Smooth muscle cell (in vitro differentiated cells): Measurements from ENCODE around the gene TST. TPM values are rescaled to one million over a fixed set of nuclear protein-coding genes. Genes with fewer than 3 reads are reported as not detected.

Experiments
- DNase-seq: peaks from one replicate; lab custom pipeline; 2025; ENCODE audit not compliant: unreplicated experiment; lab: John Stamatoyannopoulos, UW
- H2AFZ ChIP-seq: fragments of 200-600 bp; sonication (generic); 2 replicates; pipeline ENCODE4 v1.6.0; 2016; ENCODE audit warnings: antibody characterized with exemption, low read depth, mild to moderate bottlenecking
- H3F3A ChIP-seq: fragments of 200-600 bp; sonication (generic); 2 replicates; pipeline ENCODE4 v1.6.0; 2017; ENCODE audit warnings: antibody characterized with exemption, low read depth
- H3K27ac ChIP-seq: fragments of 200-600 bp; sonication (generic); 2 replicates; pipeline ENCODE4 v1.5.1; 2016; ENCODE audit warnings: low read depth, mild to moderate bottlenecking
- H3K27me3 ChIP-seq: fragments of 200-600 bp; sonication (generic); 2 replicates; pipeline ENCODE4 v1.6.1; 2016; ENCODE audit warnings: low read depth, mild to moderate bottlenecking
- H3K36me3 ChIP-seq: fragments of 200-600 bp; sonication (generic); 2 replicates; pipeline ENCODE4 v1.5.1; 2016; ENCODE audit warnings: low read depth
- H3K4me1 ChIP-seq: fragments of 200-600 bp; sonication (generic); 2 replicates; pipeline ENCODE4 v1.5.1; 2016; ENCODE audit warnings: low read depth
- H3K4me2 ChIP-seq: fragments of 200-600 bp; sonication (generic); 2 replicates; pipeline ENCODE4 v1.6.0; 2016; ENCODE audit warnings: mild to moderate bottlenecking
- H3K4me3 ChIP-seq: fragments of 200-600 bp; sonication (generic); 2 replicates; pipeline ENCODE4 v1.5.1; 2016; ENCODE audit warnings: mild to moderate bottlenecking
- H3K79me2 ChIP-seq: fragments of 200-600 bp; sonication (generic); 2 replicates; pipeline ENCODE4 v1.6.0; 2016; ENCODE audit warnings: low read depth, mild to moderate bottlenecking
- H3K9ac ChIP-seq: fragments of 200-600 bp; sonication (generic); 2 replicates; pipeline ENCODE4 v1.6.0; 2016; ENCODE audit warnings: low read depth
- H3K9me3 ChIP-seq: fragments of 200-600 bp; sonication (generic); replicated peaks from 2 replicates; pipeline ENCODE4 v1.5.1; 2016; ENCODE audit warnings: low read depth
- H4K20me1 ChIP-seq: fragments of 200-600 bp; sonication (generic); 2 replicates; pipeline ENCODE4 v1.6.0; 2016; ENCODE audit warnings: low read depth
- CTCF ChIP-seq: fragments of 200-600 bp; sonication (generic); IDR thresholded peaks from 2 replicates; pipeline ENCODE4 v1.5.1; 2017; ENCODE audit warnings: borderline replicate concordance, mild to moderate bottlenecking, antibody characterized with exemption; ENCODE audit not compliant: insufficient read depth, poor library complexity, severe bottlenecking
- WGBS: methylation state at CpG from one replicate; pipeline ENCODE4 v1.1.7; 2016; ENCODE audit warnings: low lambda C conversion rate; 5-methylcytosine and 5-hydroxymethylcytosine counted together
- polyA plus RNA-seq: library from polyadenylated mRNA; unstranded; fragments of >200 nt; fragmentation: Nextera tagmentation; extraction: Ambion mirVana; gene quantifications from 2 replicates; pipeline ENCODE4 v1.2.1, GENCODE V29; 2016
- total RNA-seq: library from RNA; depleted of rRNA; stranded (reverse); fragments of >200 nt; gene quantifications from 2 replicates; pipeline ENCODE4 v1.2.3, GENCODE V29; 2014

Gene TST
- total and polyA plus RNA-seq, 2 experiments from 2014 or later: 10.4 to 15.0 TPM

DNA sequence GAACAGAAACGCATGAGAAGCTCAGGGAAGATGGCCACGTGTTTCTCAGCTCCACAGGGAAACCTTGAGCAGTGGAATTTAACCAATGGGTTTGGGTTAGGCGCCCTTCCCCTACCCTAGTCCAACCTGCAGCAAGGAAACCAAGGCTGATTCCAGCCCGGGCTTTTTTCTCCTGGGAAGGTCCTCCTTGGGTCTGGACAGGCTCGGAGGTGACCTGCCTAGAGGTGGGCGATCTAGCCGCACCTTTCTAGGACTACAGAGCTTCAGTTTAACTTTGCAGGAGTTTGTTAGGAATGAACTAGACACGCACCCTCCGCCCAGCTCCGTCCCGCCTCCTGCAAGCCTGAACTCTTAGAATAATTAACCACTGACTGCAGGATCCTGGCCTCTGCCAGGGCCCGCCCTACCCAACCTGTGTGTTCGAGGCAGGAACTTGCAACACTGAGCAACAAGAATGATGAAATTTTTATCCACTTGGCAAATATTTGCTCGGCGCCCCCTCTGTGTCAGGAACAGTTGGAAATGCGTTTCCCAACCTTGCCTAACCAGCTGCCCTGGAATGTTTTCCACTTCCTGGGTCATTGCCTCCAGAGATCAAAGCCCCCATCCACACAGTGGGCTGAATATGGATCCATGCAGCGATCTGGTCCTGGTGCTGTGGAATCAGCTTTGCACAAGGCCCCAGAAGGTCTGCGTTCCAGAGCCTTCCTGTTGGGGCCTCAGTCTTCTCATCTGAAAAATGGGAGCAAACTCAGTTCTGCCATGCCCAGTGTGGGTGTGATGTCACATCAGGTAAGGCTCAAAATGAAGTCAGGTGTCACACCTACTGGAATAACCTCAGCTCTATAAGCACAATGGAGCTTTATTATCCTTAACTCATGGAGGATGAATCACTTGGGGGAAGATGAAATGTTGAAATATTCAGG, 13.6 kb upstream of the TST start:
- H3K4me3 ChIP-seq: no peak overlapping the region
- WGBS: 64% methylated on average over 18 of the region's 18 CpGs
- peaks cover 3% of the 10 kb centered on the region for H3F3A ChIP-seq
- H4K20me1 ChIP-seq: peaks cover 4% of the 10 kb centered on the region
- DNase-seq: no peak
- H2AFZ ChIP-seq: no peak overlapping the region
- H3K9me3 ChIP-seq: no peaks in the 10 kb centered on the region
- no peaks in the 10 kb centered on the region for H3K27me3 ChIP-seq
- no peaks in the 10 kb centered on the region for H3K36me3 ChIP-seq
- no peak overlapping the region for H3K27ac ChIP-seq
- no peak for TF ChIP-seq CTCF
- no peak overlapping the region for H3K4me2 ChIP-seq
- no peak overlapping the region for H3K9ac ChIP-seq
- no peaks in the 10 kb centered on the region for H3K4me1 ChIP-seq
- no peaks in the 10 kb centered on the region for H3K79me2 ChIP-seq

- H3K4me2 ChIP-seq: no peak overlapping the region
- no peaks in the 10 kb centered on the region for H3K4me1 ChIP-seq
- H3K9me3 ChIP-seq: no peaks in the 10 kb centered on the region
- 55% methylated on average over 2 of the region's 2 CpGs for WGBS
- H3K27ac ChIP-seq: no peak overlapping the region
- H3F3A ChIP-seq: peaks cover 3% of the 10 kb centered on the region
- H3K4me3 ChIP-seq: no peak overlapping the region
- TF ChIP-seq CTCF: no peak
- H3K79me2 ChIP-seq: no peaks in the 10 kb centered on the region
- peaks cover 7% of the 10 kb centered on the region for H4K20me1 ChIP-seq
- H3K27me3 ChIP-seq: no peaks in the 10 kb centered on the region
- no peaks in the 10 kb centered on the region for H3K36me3 ChIP-seq
- no peak for DNase-seq
- H3K9ac ChIP-seq: no peak overlapping the region
- no peak overlapping the region for H2AFZ ChIP-seq
Observed at GRCh38 chr22:37032134-37032534, 12.9 kb upstream of the TST start.

- Histone ChIP-seq H3K4me2 (no peak overlapping the region), H3K27me3 (no peaks in the 10 kb centered on the region), H3K36me3 (no peaks in the 10 kb centered on the region), H3K9me3 (no peaks in the 10 kb centered on the region), H3K4me3 (no peak overlapping the region), H4K20me1 (peaks cover 17% of the 10 kb centered on the region), H3K27ac (no peak overlapping the region), H3K9ac (no peak overlapping the region), H2AFZ (no peak overlapping the region), H3K4me1 (no peaks in the 10 kb centered on the region), H3F3A (peaks cover 3% of the 10 kb centered on the region), H3K79me2 (no peaks in the 10 kb centered on the region)
- WGBS: 83% methylated on average over 14 of the region's 14 CpGs
- no peak for TF ChIP-seq CTCF
- DNase-seq: no peak
Observed at GRCh38 chr22:37030560-37031281, 11.5 kb upstream of the TST start.
